M059J (cell line): ENCODE results near the gene CAV2. TPM values are rescaled to one million over a fixed set of nuclear protein-coding genes. Genes with fewer than 3 reads are reported as not detected.

Source experiments
- DNase-seq: peaks from one replicate; pipeline ENCODE4 v3.0.0-alpha.2; 2012; ENCODE audit warnings: low read depth
- total RNA-seq: library from RNA; depleted of rRNA; stranded (reverse); fragments of >200 nt; shearing (Covaris generic); gene quantifications from 2 replicates; pipeline ENCODE4 v1.2.3, GENCODE V29; 2014; rRNA removed

CAV2 gene
- total RNA-seq, 1 experiment from 2014 or later, result 165 TPM

DNA sequence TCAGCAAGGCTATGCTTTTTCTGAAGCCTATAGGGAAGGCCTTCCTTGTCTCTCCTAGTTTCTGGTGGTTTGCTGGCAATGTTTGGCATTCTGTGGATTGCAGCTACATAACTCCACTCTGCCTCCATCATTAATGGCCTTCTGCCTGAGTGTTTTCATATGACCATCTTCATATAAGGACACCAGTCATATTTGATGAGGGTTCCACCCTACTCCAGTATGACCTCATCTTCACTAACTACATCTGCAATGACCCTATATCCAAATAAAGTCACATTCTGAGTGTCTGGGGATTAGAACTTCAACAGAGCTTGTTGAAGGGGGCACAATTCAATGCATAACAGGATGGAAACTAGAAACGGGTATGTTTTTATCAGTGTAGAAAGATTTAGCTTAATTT is 47.4 kb downstream of the CAV2 start:
- DNase-seq, result no peak

DNA sequence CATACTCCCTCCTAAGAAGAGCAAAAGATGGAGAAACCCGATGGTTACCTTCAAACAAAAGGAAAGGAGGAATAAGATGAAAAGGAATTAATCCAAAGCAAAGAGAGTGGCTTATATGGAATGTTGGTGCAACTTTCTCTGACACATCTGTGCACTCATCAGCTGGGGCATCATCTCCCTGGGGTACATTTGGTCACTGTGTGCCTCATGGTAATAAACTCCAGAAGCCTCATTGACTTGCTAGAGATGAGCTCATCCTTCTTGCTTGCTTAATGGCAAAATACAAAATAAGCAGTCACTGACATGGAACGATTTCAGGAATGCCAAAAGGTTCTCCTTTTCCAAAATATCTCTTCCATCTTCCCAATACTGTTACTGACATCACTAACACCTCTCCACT is 47.8 kb downstream of the CAV2 start:
- peak; percentile 65 for DNase-seq

- no peak for DNase-seq
These were observed 49.0 kb downstream of the CAV2 start for GRCh38 chr7:116548506-116548905.

DNA sequence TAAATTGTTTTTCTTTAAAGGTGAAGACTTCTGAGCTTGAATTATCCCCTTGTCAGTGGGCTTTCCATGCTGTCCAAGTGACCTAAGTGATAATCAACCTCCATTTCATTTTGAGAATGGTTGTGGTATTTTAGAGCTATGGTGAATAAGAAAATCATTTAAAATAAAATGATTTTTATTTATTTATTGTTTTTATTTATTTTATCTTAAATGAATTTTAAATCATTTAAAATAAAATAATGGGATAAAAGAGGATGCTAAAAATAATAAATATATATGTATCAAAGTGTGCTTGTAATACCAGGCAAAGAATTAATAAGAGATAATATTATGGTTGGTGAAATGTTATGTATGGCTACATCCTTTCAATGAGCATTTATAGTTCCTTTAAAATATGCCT is 49.8 kb downstream of the CAV2 start:
- no peak for DNase-seq

GRCh38 chr7:116551692-116552091 is 52.2 kb downstream of the CAV2 start:
- DNase-seq, result no peak

DNA sequence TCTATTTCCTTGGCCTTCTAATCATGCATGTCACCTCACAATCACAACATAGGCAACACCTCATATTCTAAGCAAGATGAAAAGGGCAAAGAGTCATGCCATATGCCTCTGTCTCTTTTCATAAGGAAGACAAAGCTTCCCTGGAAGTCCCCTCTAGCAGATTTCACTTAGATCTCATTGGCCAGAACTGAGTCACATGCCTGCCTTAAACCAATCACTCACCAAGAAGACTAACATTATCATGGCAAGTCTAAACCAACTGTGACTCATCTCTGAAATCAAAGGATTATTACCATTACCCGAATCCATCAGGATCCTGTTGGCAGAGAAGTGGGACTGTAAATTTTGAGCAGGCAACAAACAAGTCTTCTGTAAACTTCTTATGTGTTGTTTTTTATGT is 53.1 kb downstream of the CAV2 start:
- peak; percentile 68 for DNase-seq

- DNase-seq, result no peak
These were observed 53.8 kb downstream of the CAV2 start for GRCh38 chr7:116553168-116553964.

DNA sequence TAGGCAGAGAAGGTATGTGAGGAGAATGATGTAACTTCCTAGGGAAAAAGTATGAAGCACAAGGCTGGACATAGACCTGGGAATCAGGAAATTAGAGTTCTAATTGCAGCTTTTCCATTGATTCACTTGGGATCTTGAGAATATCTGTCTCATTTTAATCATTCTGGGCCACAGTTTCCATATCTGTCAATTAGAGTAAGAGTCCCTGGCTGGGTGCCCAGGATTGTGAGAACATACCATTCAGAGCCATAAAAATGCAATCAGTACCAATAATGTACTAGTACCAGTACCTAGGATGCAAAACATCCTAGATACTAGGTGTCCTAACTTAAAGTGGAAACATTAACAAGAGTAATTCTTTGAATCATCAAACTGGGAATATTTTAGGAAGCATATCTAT is 54.9 kb downstream of the CAV2 start:
- no peak for DNase-seq

DNA sequence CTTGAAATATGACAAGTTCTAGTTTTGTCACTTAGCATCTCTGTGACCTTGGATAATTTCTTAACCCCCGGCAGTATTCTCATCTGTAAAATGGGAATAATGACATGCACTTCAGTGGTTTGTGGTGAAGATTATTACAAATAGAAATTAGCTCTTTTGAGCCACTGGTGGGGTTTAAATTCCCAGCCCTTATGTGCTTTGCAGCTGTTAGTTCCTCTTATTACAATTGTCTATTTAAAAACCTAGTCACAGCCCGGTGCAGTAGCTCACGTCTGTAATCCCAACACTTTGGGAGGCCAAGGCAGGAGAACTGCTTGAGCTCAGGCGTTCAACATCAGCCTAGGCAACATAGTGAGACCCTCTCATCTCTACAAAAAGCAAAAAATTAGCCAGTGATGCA is 55.4 kb downstream of the CAV2 start:
- no peak for DNase-seq

- DNase-seq, result no peak
These were observed 57.6 kb downstream of the CAV2 start for GRCh38 chr7:116557066-116557585.

- no peak for DNase-seq
These were observed 58.4 kb downstream of the CAV2 start for GRCh38 chr7:116557901-116558300.

Other genes starting within 250 kb of the CAV2 start
- 388 and 413 TPM in 2 replicates for gene CAV1, start 25.3 kb downstream of the CAV2 start, total RNA-seq
- 131 and 199 TPM in 2 replicates for gene MET, start 172.5 kb downstream of the CAV2 start, total RNA-seq